Ovary (tissue), 3 donors: Measurements from ENCODE around the gene PKP3.

ENCODE experiments used
- POLR2A ChIP-seq: fragments of 450-650 bp; IDR thresholded peaks from one replicate; pipeline ENCODE4 v1.6.1; 2017; ENCODE audit warnings: antibody characterized with exemption, mild to moderate bottlenecking, moderate library complexity
- TF ChIP-seq, protein P1 (sequence below), 3 donors: fragments of 450-650 bp in 2 of 3; fragments of 200-600 bp in 1 of 3; IDR thresholded peaks; one replicate each; pipeline versions ENCODE4 v1.5.1 to v1.8.0; 2016 to 2022; ENCODE audit warnings: antibody characterized with exemption in 3 of 3, mild to moderate bottlenecking in 1 of 3
- donor health status: DM: no; HTN: no; CAD: no.

DNA sequence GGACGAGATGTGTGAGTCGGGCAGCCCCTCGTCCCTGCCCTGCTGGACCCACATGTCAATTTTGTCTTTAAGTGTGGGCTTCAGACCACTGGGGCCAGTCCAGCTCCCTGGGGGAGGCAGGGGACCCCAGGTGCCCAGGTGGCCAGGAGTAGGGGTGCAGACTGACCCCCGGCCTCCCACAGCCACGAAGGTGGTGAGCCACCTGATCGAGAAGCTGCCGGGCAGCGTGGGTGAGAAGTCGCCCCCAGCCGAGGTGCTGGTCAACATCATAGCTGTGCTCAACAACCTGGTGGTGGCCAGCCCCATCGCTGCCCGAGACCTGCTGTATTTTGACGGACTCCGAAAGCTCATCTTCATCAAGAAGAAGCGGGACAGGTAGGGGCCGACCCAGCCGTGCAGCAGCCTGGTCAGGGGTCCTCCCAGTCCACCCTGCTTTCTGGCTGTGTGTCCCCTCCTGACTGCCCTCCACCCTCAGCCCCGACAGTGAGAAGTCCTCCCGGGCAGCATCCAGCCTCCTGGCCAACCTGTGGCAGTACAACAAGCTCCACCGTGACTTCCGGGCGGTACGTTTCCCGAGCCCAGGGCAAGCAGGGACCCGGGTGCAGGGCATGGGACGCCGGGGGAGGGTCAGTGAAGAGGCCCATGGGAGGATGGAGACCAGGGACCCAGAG is 9.9 kb downstream of the PKP3 start:
- no peak for TF ChIP-seq POLR2A
- TF ChIP-seq, protein P1, sequence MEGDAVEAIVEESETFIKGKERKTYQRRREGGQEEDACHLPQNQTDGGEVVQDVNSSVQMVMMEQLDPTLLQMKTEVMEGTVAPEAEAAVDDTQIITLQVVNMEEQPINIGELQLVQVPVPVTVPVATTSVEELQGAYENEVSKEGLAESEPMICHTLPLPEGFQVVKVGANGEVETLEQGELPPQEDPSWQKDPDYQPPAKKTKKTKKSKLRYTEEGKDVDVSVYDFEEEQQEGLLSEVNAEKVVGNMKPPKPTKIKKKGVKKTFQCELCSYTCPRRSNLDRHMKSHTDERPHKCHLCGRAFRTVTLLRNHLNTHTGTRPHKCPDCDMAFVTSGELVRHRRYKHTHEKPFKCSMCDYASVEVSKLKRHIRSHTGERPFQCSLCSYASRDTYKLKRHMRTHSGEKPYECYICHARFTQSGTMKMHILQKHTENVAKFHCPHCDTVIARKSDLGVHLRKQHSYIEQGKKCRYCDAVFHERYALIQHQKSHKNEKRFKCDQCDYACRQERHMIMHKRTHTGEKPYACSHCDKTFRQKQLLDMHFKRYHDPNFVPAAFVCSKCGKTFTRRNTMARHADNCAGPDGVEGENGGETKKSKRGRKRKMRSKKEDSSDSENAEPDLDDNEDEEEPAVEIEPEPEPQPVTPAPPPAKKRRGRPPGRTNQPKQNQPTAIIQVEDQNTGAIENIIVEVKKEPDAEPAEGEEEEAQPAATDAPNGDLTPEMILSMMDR (IDR thresholded peaks at IDR 0.05) = no peak
